B cell (primary cell): Measurements from ENCODE around the gene TEX54. TPM values are rescaled to one million over a fixed set of nuclear protein-coding genes. Genes with fewer than 3 reads are reported as not detected.

Experiments used
- ATAC-seq: fragments of 200-7000 bp; cut with Tn5 transposase; one replicate; pipeline ENCODE4 v1.10.0; 2021; ENCODE audit warnings: low read depth, mild to moderate bottlenecking, moderate number of reproducible peaks, moderate library complexity
- CTCF ChIA-PET: fragments of 350-600 bp; sonication (Branson Sonifier 250); formaldehyde crosslinking; loops from one replicate; lab custom pipeline; 2021; ENCODE audit warnings: antibody characterized with exemption, inconsistent platforms; lab: Charles Lee
- POLR2A ChIA-PET: fragments of 350-600 bp; sonication (Branson Sonifier 250); formaldehyde crosslinking; loops from one replicate; lab custom pipeline; 2021; ENCODE audit warnings: antibody characterized with exemption; lab: Charles Lee
- DNase-seq: peaks from one replicate; pipeline ENCODE4 v3.0.0; 2013
- H2AFZ ChIP-seq: 2 replicates; pipeline ENCODE4 v1.6.1; 2012; ENCODE audit warnings: mild to moderate bottlenecking, low read depth, low read length; ENCODE audit not compliant: insufficient read depth, poor library complexity, severe bottlenecking
- H3K27ac ChIP-seq, 2 donors: 1 replicate in 1 of 2; 2 replicates in 1 of 2; pipeline ENCODE4 v1.5.1; 2012 to 2013; ENCODE audit warnings: low read length in 2 of 2, mild to moderate bottlenecking in 2 of 2, moderate library complexity in 1 of 2
- H3K27me3 ChIP-seq, 4 experiments: fragments of 200-600 bp in 1 of 4; sonication (generic) in 1 of 4; replicated peaks in 1 of 4; 1 replicate in 2 of 4; 2 replicates in 2 of 4; pipeline versions ENCODE4 v1.6.1 to v1.7.0; 2013 to 2016; ENCODE audit warnings: low read length in 3 of 4, mild to moderate bottlenecking in 2 of 4, mixed read lengths in 1 of 4, moderate library complexity in 1 of 4; ENCODE audit not compliant: insufficient read depth in 4 of 4, control insufficient read depth in 3 of 4; ENCODE audit errors: control extremely low read depth in 1 of 4
- H3K36me3 ChIP-seq, 2 experiments: replicated peaks in 1 of 2; 1 replicate in 1 of 2; 2 replicates in 1 of 2; pipeline versions ENCODE4 v1.6.1 to v1.7.1; 2013; ENCODE audit warnings: low read length in 1 of 2; ENCODE audit not compliant: insufficient read depth in 2 of 2, control insufficient read depth in 1 of 2; ENCODE audit errors: control extremely low read depth in 1 of 2, extremely low read depth in 1 of 2
- H3K4me1 ChIP-seq, 2 donors: fragments of 200-600 bp in 1 of 2; sonication (generic) in 1 of 2; 1 replicate in 1 of 2; 2 replicates in 1 of 2; pipeline versions ENCODE4 v1.5.1 to v1.6.1; 2013 to 2017; ENCODE audit warnings: low read length in 2 of 2; ENCODE audit not compliant: control insufficient read depth in 2 of 2, insufficient read depth in 2 of 2
- H3K4me2 ChIP-seq: replicated peaks from 2 replicates; pipeline ENCODE3; 2012; ENCODE audit warnings: mild to moderate bottlenecking, low read depth, low read length; ENCODE audit not compliant: poor library complexity, severe bottlenecking
- H3K4me3 ChIP-seq, 5 experiments: fragments of 200-600 bp in 1 of 5; sonication (generic) in 1 of 5; 1 replicate in 3 of 5; 2 replicates in 2 of 5; pipeline versions ENCODE4 v1.5.1 to v1.7.0; 2011 to 2016; ENCODE audit warnings: low read length in 4 of 5, mild to moderate bottlenecking in 4 of 5, low read depth in 2 of 5, control low read depth in 1 of 5, moderate library complexity in 1 of 5; ENCODE audit not compliant: insufficient read depth in 1 of 5; ENCODE audit errors: control extremely low read depth in 1 of 5, extremely low read depth in 1 of 5
- H3K79me2 ChIP-seq: fragments of 200-600 bp; sonication (generic); one replicate; pipeline ENCODE4 v1.6.0; 2016; ENCODE audit warnings: low read length; ENCODE audit not compliant: control insufficient read depth, insufficient read depth
- H3K9ac ChIP-seq: fragments of 200-600 bp; sonication (generic); 2 replicates; pipeline ENCODE4 v1.6.1; 2017; ENCODE audit warnings: mild to moderate bottlenecking, low read length, moderate library complexity
- H3K9me3 ChIP-seq, 3 donors: one replicate each; pipeline versions ENCODE4 v1.6.1 to v1.7.1; 2013; ENCODE audit warnings: low read length in 2 of 3; ENCODE audit not compliant: control insufficient read depth in 2 of 3, insufficient read depth in 1 of 3; ENCODE audit errors: control extremely low read depth in 1 of 3
- H4K20me1 ChIP-seq: 2 replicates; pipeline ENCODE4 v1.6.0; 2012; ENCODE audit warnings: mild to moderate bottlenecking, low read length; ENCODE audit not compliant: insufficient read depth, control insufficient read depth, poor library complexity, severe bottlenecking
- H3K27ac Mint-ChIP-seq: one replicate; pipeline ENCODE4 v1.8.0; 2021; ENCODE audit warnings: mixed read lengths
- H3K27me3 Mint-ChIP-seq: one replicate; pipeline ENCODE4 v1.8.0; 2021; ENCODE audit warnings: mixed read lengths
- H3K4me1 Mint-ChIP-seq: one replicate; pipeline ENCODE4 v1.8.0; 2021; ENCODE audit warnings: mixed read lengths
- H3K4me3 Mint-ChIP-seq: one replicate; pipeline ENCODE4 v1.8.0; 2021; ENCODE audit warnings: mixed read lengths
- H3K9me3 Mint-ChIP-seq: one replicate; pipeline ENCODE4 v1.8.0; 2022; ENCODE audit warnings: mixed read lengths; ENCODE audit not compliant: insufficient read depth
- EZH2 ChIP-seq: IDR thresholded peaks from 2 replicates; pipeline ENCODE4 v1.6.1; 2012; ENCODE audit warnings: borderline replicate concordance, low read depth, mild to moderate bottlenecking, moderate library complexity, low read length; ENCODE audit not compliant: insufficient read depth, poor library complexity, severe bottlenecking
- WGBS: methylation state at CpG from one replicate; pipeline ENCODE4 v1.1.5; 2013; ENCODE audit warnings: missing lambda C conversion rate; ENCODE audit not compliant: insufficient coverage; 5-methylcytosine and 5-hydroxymethylcytosine counted together
- intact Hi-C: fragments of 100-400 bp; cut with micrococcal nuclease; formaldehyde crosslinking; loops from one replicate; pipeline ENCODE4 v1.10.0; 2022
- polyA minus RNA-seq: library from RNA; depleted of rRNA, polyadenylated mRNA; stranded (reverse); fragments of >200 nt; gene quantifications from 2 replicates; pipeline ENCODE4 v1.2.3, GENCODE V29; 2012
- polyA plus RNA-seq: library from polyadenylated mRNA; depleted of rRNA; stranded (reverse); fragments of >200 nt; gene quantifications from 2 replicates; pipeline ENCODE4 v1.2.3, GENCODE V29; 2012
- total RNA-seq, 2 donors: library from RNA; stranded (reverse); fragments of 120-200 nt in 1 of 2; gene quantifications; 1 replicate in 1 of 2; 2 replicates in 1 of 2; pipeline versions ENCODE4 v1.2.3 to v1.2.4, GENCODE V29; 2013 to 2022
- TF ChIP-seq, protein P1 (sequence below): fragments of 200-600 bp; IDR thresholded peaks from one replicate; pipeline ENCODE4 v1.8.0; 2022; ENCODE audit warnings: antibody characterized with exemption, mild to moderate bottlenecking

TEX54 gene
- total RNA-seq (1.1 TPM in 1 of 2 replicates, not detected in the other), polyA plus RNA-seq (not detected in 2 replicates), polyA minus RNA-seq (1.1 TPM in 1 of 2 replicates, not detected in the other)
- not detected for total RNA-seq (2013)

DNA sequence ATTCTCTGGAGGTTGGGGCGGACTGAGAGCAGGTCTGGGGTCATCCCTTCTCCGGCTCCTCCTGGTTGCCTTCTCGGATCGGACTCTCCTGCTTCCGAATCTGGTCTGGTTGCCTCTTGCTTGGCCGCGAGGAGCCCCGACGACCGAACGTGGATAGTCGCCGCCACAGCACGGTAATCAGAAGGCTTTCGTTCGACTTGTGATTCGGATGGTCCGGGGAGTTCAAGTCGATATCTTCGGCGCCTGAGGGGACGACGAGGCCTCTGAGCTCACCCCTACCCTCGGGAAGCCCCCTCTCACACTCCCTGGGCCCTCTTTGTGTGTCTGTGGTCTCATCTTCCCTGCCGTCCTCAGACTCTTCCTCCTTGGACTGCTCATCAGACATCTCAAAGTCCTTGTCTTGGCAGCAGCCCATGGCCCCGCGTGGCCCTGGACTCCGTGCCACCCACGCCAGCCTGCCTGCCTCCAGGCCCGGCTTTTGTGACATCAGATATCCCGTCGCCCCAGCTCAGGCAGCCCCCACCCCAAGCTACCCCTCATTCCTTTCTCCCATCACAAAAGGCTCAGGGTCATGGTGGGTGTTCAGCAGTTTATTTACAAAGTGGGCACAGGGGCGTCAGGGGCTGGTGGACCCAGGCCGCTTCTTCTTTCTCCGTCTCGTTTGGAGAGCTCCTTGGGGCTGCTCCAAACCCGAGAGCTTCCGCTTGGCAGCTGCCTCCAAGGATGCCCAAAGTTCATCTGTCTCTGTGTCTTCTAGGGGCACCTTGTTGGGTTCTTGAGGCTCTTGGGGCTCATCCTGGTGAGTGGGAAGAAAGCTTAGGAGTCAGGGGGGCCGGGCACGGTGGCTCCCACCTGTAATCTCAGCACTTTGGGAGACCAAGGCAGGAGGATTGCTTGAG is at the start of gene TEX54:
TEX54 (minus strand) TSS at position 506 of the 899 bp plus-strand sequence.
- peaks cover 85% of the 10 kb centered on the region for H3K79me2 ChIP-seq
- no peak for TF ChIP-seq EZH2
- TF ChIP-seq, protein P1, sequence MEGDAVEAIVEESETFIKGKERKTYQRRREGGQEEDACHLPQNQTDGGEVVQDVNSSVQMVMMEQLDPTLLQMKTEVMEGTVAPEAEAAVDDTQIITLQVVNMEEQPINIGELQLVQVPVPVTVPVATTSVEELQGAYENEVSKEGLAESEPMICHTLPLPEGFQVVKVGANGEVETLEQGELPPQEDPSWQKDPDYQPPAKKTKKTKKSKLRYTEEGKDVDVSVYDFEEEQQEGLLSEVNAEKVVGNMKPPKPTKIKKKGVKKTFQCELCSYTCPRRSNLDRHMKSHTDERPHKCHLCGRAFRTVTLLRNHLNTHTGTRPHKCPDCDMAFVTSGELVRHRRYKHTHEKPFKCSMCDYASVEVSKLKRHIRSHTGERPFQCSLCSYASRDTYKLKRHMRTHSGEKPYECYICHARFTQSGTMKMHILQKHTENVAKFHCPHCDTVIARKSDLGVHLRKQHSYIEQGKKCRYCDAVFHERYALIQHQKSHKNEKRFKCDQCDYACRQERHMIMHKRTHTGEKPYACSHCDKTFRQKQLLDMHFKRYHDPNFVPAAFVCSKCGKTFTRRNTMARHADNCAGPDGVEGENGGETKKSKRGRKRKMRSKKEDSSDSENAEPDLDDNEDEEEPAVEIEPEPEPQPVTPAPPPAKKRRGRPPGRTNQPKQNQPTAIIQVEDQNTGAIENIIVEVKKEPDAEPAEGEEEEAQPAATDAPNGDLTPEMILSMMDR: no peak
- ChIA-PET CTCF (interaction anchor here (1.1 to 2.8 kb wide), 7 partner anchors 9 to 104 kb away, joined by 3 to 14 read pairs (median 5); partner anchors contain the start of genes TMEM179B, TTC9C and ZBTB3), POLR2A (interaction anchor here (0.6 to 2.8 kb wide), 15 partner anchors 8 to 241 kb away, joined by 3 to 53 read pairs (median 10); partner anchors contain the start of genes C11orf98, CSKMT, HNRNPUL2 and NXF1)
- peak within 1 kb of the TSS; percentile 94 for H3K4me2 ChIP-seq
- no peaks in the 10 kb centered on the region for H3K9me3 ChIP-seq
- H3K27ac ChIP-seq: peak within 1 kb of the TSS; percentile 96 to 99
- no peaks in the 10 kb centered on the region for H3K9me3 Mint-ChIP-seq
- H3K27me3 Mint-ChIP-seq: no peaks in the 10 kb centered on the region
- H3K4me1 ChIP-seq: peaks cover 16 to 30% of the 10 kb centered on the region in 2 donors
- peaks cover 42% of the 10 kb centered on the region for H3K4me1 Mint-ChIP-seq
- peak within 1 kb of the TSS; percentile 69 to 96 (median 92) for H3K4me3 ChIP-seq
- peak within 1 kb of the TSS; percentile 99 for H3K9ac ChIP-seq
- peaks cover 0 to 47% of the 10 kb centered on the region in 2 experiments for H3K36me3 ChIP-seq
- peak within 1 kb of the TSS; percentile 92 for H3K4me3 Mint-ChIP-seq
- WGBS: 22% methylated on average over 36 of the region's 40 CpGs
- peaks cover 30% of the 10 kb centered on the region for H4K20me1 ChIP-seq
- H3K27me3 ChIP-seq: no peaks in the 10 kb centered on the region
- H3K27ac Mint-ChIP-seq: peak within 1 kb of the TSS; percentile 97
- intact Hi-C loops: loop anchor here (1.0 to 2.0 kb wide), 5 partner anchors 24 to 258 kb away; partner anchors contain the start of genes GANAB, HNRNPUL2 and TAF6L
- DNase-seq: no peak
- ATAC-seq: peak; percentile 1
- peak within 1 kb of the TSS; percentile 75 for H2AFZ ChIP-seq
